ENCODE results near the gene COPZ2.

Gene COPZ2

DNA sequence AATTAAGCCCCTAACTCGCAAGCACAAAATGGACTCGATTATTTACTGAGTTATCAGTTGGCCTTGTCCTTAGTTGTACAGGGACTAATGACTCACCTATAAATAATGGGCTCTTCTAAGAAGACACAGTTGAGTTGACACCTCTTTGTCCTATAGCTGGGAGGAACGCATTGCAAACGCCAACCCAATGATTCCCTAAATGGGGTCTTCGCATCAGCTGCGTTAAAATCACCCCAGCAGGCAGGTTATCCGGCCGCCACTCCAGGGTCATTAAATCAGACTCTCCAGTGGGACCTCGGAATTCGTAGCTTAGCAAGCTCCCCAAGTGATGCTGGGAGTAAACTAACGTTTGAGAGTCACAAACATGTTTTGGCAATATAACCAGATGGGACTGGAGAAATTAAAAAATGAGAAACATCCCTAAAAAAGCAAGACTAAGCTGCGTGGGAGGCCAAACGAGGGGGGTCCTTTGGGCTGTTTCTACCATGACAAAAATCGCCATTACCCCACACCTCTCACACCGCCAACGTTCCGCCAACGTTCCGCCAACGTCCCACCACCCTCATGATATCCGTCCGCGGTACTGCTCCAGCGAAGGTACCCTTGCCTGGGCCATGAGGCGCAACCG, 9.6 kb upstream of the COPZ2 start:
- H3K4me1 ChIP-seq (ENCODE audit: control insufficient read depth, insufficient read depth, low read length): peaks cover 29% of the 10 kb centered on the region
- ChIA-PET CTCF (interaction anchor here (0.6 to 4.1 kb wide), 10 partner anchors 11 to 288 kb away, joined by 3 to 15 read pairs (median 4); no protein-coding TSS in a partner anchor), POLR2A (interaction anchor here (0.7 to 3.0 kb wide), 13 partner anchors 13 to 579 kb away, joined by 3 to 51 read pairs (median 8); partner anchors contain the start of genes HOXB9, PNPO and SNX11)
- peak overlapping the region; percentile 97 for H3K27ac ChIP-seq (ENCODE audit: extremely low read depth, low read depth, low read length)
- H3K36me3 ChIP-seq (ENCODE audit: control insufficient read depth in 2 of 2, insufficient read depth in 1 of 2, low read length in 2 of 2): peaks cover 0 to 19% of the 10 kb centered on the region in 2 experiments; a peak in 1 of 3 replicates
- H3K9me3 ChIP-seq (ENCODE audit: control insufficient read depth, insufficient read depth, low read depth, low read length): no peaks in the 10 kb centered on the region
- H3K4me3 ChIP-seq (ENCODE audit: low read depth, low read length): peak overlapping the region; percentile 56
- TF ChIP-seq ZNF561 (tag by site-specific recombination; IDR thresholded peaks at IDR 0.05; ENCODE audit: borderline replicate concordance) (no peak), ZNF184 (tag by site-specific recombination; IDR thresholded peaks at IDR 0.05) (no peak), ZNF558 (tag by site-specific recombination; IDR thresholded peaks at IDR 0.05) (no peak), ZNF19 (tag by site-specific recombination; IDR thresholded peaks at IDR 0.05; ENCODE audit: low read depth) (no peak), FEZF1 (tag by site-specific recombination; IDR thresholded peaks at IDR 0.05) (0 out of 2 replicates have a peak, but pooled peaks have one; percentile 8), ZBTB17 (tag by site-specific recombination; IDR thresholded peaks at IDR 0.05) (no peak), ZNF121 (tag by site-specific recombination; IDR thresholded peaks at IDR 0.05) (no peak), SP7 (tag by site-specific recombination; IDR thresholded peaks at IDR 0.05) (0 out of 2 replicates have a peak, but pooled peaks have one; percentile 42), ZNF416 (tag by site-specific recombination; IDR thresholded peaks at IDR 0.05) (no peak), ZNF146 (tag by site-specific recombination; IDR thresholded peaks at IDR 0.05) (no peak), ZNF664 (tag by site-specific recombination; IDR thresholded peaks at IDR 0.05) (0 out of 2 replicates have a peak, but pooled peaks have one; percentile 6), ZNF335 (tag by site-specific recombination; conservative IDR thresholded peaks at IDR 0.05) (peak; percentile 88), ZBTB7A (tag by site-specific recombination; IDR thresholded peaks at IDR 0.05; ENCODE audit: low read depth) (no peak), KLF7 (tag by site-specific recombination; IDR thresholded peaks at IDR 0.05; ENCODE audit: borderline replicate concordance) (no peak), ZFHX2 (tag by site-specific recombination; conservative IDR thresholded peaks at IDR 0.05) (peak; percentile 95), TRIM28 (IDR thresholded peaks at IDR 0.05; ENCODE audit: borderline replicate concordance, low read length) (no peak), ZNF747 (tag by site-specific recombination; IDR thresholded peaks at IDR 0.05) (no peak), ZNF280D (tag by site-specific recombination; IDR thresholded peaks at IDR 0.05) (no peak), ZNF138 (tag by site-specific recombination; IDR thresholded peaks at IDR 0.05; ENCODE audit: borderline replicate concordance) (no peak), ZNF211 (tag by site-specific recombination; IDR thresholded peaks at IDR 0.05; ENCODE audit: low read depth) (no peak), ZNF692 (tag by site-specific recombination; IDR thresholded peaks at IDR 0.05) (no peak), YY2 (tag by site-specific recombination; IDR thresholded peaks at IDR 0.05) (no peak), GLIS2 (tag by site-specific recombination; IDR thresholded peaks at IDR 0.05) (peak; percentile 91), ZEB2 (tag by site-specific recombination; IDR thresholded peaks at IDR 0.05) (no peak), ZNF174 (tag by site-specific recombination; IDR thresholded peaks at IDR 0.05) (no peak), EGR2 (tag by site-specific recombination; IDR thresholded peaks at IDR 0.05; ENCODE audit: low read depth) (peak; percentile 91), GLIS1 (tag by site-specific recombination; IDR thresholded peaks at IDR 0.05) (peak; percentile 43; the same call in 1 of the 2 replicates), ZNF501 (tag by site-specific recombination; IDR thresholded peaks at IDR 0.05) (no peak), ZNF324 (tag by site-specific recombination; IDR thresholded peaks at IDR 0.05) (no peak), ZNF76 (tag by site-specific recombination; IDR thresholded peaks at IDR 0.05; ENCODE audit: borderline replicate concordance, low read depth) (no peak), ZNF341 (tag by site-specific recombination; IDR thresholded peaks at IDR 0.05; ENCODE audit: low read depth) (no peak), ZNF354C (tag by site-specific recombination; IDR thresholded peaks at IDR 0.05; ENCODE audit: borderline replicate concordance, low read depth) (no peak)
- TF ChIP-seq, protein P1, sequence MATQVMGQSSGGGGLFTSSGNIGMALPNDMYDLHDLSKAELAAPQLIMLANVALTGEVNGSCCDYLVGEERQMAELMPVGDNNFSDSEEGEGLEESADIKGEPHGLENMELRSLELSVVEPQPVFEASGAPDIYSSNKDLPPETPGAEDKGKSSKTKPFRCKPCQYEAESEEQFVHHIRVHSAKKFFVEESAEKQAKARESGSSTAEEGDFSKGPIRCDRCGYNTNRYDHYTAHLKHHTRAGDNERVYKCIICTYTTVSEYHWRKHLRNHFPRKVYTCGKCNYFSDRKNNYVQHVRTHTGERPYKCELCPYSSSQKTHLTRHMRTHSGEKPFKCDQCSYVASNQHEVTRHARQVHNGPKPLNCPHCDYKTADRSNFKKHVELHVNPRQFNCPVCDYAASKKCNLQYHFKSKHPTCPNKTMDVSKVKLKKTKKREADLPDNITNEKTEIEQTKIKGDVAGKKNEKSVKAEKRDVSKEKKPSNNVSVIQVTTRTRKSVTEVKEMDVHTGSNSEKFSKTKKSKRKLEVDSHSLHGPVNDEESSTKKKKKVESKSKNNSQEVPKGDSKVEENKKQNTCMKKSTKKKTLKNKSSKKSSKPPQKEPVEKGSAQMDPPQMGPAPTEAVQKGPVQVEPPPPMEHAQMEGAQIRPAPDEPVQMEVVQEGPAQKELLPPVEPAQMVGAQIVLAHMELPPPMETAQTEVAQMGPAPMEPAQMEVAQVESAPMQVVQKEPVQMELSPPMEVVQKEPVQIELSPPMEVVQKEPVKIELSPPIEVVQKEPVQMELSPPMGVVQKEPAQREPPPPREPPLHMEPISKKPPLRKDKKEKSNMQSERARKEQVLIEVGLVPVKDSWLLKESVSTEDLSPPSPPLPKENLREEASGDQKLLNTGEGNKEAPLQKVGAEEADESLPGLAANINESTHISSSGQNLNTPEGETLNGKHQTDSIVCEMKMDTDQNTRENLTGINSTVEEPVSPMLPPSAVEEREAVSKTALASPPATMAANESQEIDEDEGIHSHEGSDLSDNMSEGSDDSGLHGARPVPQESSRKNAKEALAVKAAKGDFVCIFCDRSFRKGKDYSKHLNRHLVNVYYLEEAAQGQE (tag by site-specific recombination; IDR thresholded peaks at IDR 0.05): peak; percentile 43; the same call in 1 of the 2 replicates
